ENCODE results near the gene RERE.

DNA sequence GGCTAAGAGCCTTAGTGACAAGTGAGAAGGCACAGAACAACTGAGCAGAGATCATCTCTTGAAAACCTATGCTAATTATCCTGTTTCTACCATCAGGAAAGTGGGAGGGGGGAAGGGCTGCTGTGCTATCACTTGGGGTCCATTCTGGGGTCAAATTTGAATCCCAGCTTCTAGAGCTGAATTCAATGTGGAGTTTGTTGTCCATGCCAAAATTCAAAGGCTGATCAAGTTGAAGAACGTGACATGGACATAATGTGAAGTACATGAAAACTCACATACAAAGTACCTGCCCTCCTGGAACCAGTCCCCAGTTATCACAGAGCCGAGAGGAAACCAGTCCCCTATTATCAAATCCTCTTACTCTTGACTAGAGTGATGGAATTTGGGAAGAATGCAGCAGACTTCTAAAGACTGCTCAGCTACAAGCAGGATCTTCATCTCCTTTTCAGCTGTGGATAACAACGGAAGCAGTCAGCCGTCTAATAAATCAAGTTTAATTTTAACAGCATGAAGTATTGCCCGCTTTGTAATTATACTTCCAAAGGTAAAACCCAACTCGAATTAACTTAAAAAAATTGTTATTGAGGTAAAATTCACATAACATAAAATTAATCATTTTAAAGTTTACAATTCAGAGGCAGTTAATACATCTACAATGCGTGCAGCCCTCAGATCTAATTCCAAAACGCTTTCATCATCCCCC lies 421.2 kb downstream of the RERE start:
- TF ChIP-seq, protein P1, sequence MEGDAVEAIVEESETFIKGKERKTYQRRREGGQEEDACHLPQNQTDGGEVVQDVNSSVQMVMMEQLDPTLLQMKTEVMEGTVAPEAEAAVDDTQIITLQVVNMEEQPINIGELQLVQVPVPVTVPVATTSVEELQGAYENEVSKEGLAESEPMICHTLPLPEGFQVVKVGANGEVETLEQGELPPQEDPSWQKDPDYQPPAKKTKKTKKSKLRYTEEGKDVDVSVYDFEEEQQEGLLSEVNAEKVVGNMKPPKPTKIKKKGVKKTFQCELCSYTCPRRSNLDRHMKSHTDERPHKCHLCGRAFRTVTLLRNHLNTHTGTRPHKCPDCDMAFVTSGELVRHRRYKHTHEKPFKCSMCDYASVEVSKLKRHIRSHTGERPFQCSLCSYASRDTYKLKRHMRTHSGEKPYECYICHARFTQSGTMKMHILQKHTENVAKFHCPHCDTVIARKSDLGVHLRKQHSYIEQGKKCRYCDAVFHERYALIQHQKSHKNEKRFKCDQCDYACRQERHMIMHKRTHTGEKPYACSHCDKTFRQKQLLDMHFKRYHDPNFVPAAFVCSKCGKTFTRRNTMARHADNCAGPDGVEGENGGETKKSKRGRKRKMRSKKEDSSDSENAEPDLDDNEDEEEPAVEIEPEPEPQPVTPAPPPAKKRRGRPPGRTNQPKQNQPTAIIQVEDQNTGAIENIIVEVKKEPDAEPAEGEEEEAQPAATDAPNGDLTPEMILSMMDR (conservative IDR thresholded peaks at IDR 0.05): no peak
- TF ChIP-seq ZFX (IDR thresholded peaks at IDR 0.05): no peak

Measured in C4-2B (cell line).